HG02623 (cell line): Measurements from ENCODE around the gene PRXL2A.
A peak's percentile ranks its signal among the peaks of the same experiment; 100 is the strongest.

Source experiments
- ATAC-seq: cut with Tn5 transposase; IDR thresholded peaks from one replicate; pipeline ENCODE4 v1.9.1; 2021; ENCODE audit warnings: moderate library complexity; ENCODE audit not compliant: unreplicated experiment

PRXL2A gene

GRCh38 chr10:80460399-80461207, 52.3 kb downstream of the PRXL2A start:
- ATAC-seq, result no peak

- ATAC-seq, result no peak
Observed at GRCh38 chr10:80461208-80462183, 53.1 kb downstream of the PRXL2A start.

- ATAC-seq, result no peak
Observed at GRCh38 chr10:80462299-80462980, 54.1 kb downstream of the PRXL2A start.

- ATAC-seq, result peak; percentile 21
Observed at GRCh38 chr10:80462981-80463741, 54.8 kb downstream of the PRXL2A start.

GRCh38 chr10:80463868-80464267, 55.5 kb downstream of the PRXL2A start:
- no peak for ATAC-seq

GRCh38 chr10:80464557-80465450, 56.5 kb downstream of the PRXL2A start:
- no peak for ATAC-seq

- ATAC-seq, result no peak
Observed at GRCh38 chr10:80465451-80465835, 57.1 kb downstream of the PRXL2A start.

- ATAC-seq, result peak; percentile 30
Observed at GRCh38 chr10:80465839-80466590, 57.7 kb downstream of the PRXL2A start.

GRCh38 chr10:80466724-80467326, 58.5 kb downstream of the PRXL2A start:
- no peak for ATAC-seq

GRCh38 chr10:80468002-80468401, 59.7 kb downstream of the PRXL2A start:
- no peak for ATAC-seq

- no peak for ATAC-seq
Observed at GRCh38 chr10:80468806-80469421, 60.6 kb downstream of the PRXL2A start.

- ATAC-seq, result no peak
Observed at GRCh38 chr10:80470266-80470665, 61.9 kb downstream of the PRXL2A start.

- ATAC-seq, result no peak
Observed at GRCh38 chr10:80471001-80471400, 62.6 kb downstream of the PRXL2A start.

GRCh38 chr10:80471715-80472233, 63.4 kb downstream of the PRXL2A start:
- peak; percentile 41 for ATAC-seq

GRCh38 chr10:80472234-80473095, 64.1 kb downstream of the PRXL2A start:
- peak; percentile 88 for ATAC-seq

- no peak for ATAC-seq
Observed at GRCh38 chr10:80473096-80473657, 64.8 kb downstream of the PRXL2A start.
